HG03558 (cell line): ENCODE measurements around the gene SALL2.

Experiments
- ATAC-seq: cut with Tn5 transposase; IDR thresholded peaks from one replicate; pipeline ENCODE4 v1.9.1; 2021; ENCODE audit warnings: moderate number of reproducible peaks; ENCODE audit not compliant: unreplicated experiment; ENCODE audit errors: extremely low read depth

Gene SALL2

GRCh38 chr14:21528381-21529348 is 2.5 kb upstream of the SALL2 start:
- no peak for ATAC-seq

- no peak for ATAC-seq
Measured at GRCh38 chr14:21527318-21527679, 1.2 kb upstream of the SALL2 start.

GRCh38 chr14:21526672-21527317 is 649 bp upstream of the SALL2 start:
- ATAC-seq: no peak

DNA sequence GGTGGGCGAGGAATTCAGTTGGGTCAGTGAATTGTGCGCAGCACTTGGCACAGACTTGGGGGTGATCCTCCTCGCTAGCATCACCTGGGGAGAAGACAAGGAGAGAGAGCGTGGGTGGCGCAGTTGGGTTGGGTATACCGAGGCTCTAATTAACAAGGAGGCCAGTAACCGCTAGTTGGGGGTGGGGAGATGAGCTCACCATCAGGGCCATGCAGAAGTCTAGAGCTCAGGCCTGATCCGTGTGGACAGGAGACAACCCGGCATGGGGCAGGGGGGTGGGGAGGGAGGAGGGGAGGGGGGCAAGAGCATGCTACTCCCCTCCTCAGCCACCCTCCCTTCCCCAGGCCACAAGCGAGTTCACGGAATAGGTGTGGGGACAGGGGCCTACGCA is 580 bp downstream of the SALL2 start:
- ATAC-seq: no peak

DNA sequence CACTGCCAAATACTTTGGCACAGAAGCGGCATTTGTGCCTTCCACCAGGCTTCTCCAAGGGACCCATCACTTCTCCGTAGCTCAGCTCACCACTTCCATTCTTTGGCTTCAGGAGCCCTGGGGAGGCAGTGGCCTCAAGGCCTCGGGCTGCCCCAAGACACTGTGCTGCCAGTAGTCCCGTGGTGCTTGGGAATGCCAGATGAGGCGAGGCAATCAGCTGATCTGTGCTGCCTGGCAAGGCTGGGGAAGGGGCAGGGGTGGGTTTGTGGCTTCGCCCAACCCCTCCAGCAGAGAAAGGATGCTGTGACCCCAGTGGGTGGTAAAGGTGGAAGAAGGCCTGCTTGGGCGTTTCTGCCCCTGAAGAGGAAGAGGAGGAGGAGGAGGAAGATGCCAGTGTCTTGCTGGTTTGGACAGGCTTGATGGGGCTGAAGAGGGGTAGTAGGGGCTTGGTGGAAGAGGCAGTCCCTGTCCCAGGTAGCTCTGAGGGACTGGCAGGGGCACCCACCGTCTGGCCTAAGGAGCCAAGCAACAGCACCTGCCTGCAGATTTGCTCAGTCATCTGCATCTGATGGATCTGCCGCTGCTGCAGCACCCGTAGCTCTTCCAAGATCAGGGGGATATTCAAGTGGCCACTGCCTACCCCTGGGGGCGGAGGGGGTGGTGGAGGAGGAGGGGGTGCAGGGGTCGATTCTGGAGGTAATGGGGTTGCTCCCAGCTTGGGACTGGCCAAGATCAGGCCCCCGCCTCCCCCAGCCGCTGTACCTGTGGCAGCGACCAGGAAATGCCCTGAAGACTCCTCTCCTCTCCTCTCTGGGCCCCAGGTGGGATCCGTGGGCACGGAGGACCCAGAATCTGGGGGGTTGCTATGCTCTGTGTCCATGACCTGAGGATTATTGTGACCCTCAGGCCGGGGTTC is 1.3 kb downstream of the SALL2 start:
- ATAC-seq: no peak

DNA sequence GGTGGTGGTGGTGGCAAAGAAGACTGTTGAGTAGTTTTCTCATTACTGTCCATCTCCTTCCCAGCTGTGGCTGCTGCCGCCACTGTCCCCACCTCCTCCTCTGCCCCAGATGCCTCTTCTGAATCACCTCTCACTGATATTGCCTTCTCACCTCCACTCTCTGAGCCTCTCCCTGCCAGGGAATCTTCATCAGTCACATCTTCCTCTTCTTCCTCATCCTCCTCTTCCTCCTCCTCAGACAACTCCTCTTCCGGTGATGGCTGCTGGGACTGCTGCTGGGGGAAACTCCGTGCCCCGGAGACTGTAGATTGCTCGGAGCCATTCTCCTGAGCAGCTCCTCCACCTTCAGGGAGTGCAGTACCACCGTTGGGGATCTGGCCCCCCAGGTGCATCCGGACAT is 2.9 kb downstream of the SALL2 start:
- ATAC-seq: no peak

DNA sequence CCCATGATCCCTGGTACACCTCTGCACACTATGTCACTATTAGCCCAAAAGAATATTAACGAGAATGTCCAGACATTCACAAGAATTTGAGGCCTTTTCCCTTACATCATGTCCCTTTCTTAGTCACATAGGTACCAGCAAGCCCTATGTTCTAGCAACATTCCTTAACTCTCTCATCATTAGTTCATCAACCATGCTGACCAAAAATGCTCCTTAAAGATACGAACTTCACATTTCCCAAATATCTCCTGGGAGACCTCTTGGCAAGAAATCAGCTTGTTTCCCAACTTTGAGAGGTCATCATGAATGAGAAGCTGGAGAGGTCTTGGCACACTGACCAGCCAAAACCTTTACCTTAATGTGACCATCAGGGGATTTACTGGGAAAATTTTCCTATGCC is 4.6 kb downstream of the SALL2 start:
- no peak for ATAC-seq

DNA sequence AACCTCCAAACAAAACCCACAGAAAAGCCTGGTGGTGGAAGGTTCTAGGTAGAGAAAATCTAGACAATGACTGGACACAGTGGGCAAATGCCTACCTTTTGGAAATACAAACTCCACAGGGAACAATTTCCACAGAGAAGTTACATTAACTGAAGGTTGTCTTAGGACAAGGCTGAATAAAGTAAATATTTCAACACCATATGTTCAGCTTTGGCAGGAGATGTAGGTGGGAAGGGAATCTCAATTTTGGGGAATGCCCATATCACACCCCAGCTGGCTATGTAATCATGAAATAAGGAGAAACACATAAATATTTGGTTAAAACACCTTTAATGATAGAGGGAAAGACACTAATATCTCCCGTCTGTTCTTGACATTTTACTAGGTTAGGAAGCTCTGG is 5.4 kb downstream of the SALL2 start:
- ATAC-seq: no peak

GRCh38 chr14:21518725-21519124 is 7.4 kb downstream of the SALL2 start:
- no peak for ATAC-seq

GRCh38 chr14:21514341-21514740 is 11.8 kb downstream of the SALL2 start:
- no peak for ATAC-seq

DNA sequence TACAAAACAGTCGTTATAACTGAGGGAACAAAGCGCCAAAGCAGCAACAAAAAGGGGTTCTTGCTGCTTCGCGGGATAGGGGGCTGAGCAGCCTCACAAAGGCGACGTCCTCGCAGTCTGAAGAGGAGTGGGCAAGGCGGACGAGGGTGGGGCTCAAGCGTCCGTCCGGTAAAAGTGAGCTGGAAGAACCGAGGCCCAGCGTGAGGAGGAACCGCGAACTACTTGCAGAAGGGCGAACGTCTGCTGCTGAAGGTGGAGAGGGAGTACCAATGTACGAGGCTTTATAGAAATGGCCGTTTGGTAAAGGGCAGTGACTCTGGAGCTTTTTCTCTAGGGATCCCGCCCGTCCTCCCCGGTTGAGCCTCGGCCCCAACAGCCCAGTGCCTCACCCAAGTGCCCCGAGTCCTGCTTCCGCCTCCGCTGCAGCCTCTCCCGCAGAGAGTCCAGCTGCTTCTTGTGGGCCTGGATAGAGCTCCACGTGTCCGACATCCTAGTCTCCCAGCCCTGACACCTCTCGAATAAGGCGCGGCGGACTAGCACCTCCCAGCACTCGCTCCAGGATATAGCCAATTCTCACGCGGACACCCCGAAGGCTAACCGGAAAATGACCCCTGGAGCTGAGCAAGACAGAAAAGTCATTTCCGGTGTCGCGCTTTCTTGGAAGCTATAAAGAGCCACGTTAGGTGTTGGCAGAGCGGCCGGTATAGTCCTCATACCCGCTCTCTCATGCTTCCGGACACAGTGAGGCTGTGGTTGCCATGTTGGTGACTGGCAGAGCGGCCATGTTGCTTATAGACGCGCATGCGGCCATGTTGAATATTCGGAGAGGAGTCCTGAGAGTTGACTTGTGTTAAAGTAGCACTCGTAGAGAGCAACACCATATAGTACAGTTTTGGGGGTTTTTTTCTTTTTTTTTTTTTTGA is 15.2 kb downstream of the SALL2 start, which contains the start of gene METTL3:
TSS of gene METTL3 (minus strand) at position 606 of the 923 bp plus-strand sequence. CDS start at position 489, 117 bp downstream.
- peak; percentile 98 for ATAC-seq

GRCh38 chr14:21509432-21510143 is 16.6 kb downstream of the SALL2 start:
- no peak for ATAC-seq

GRCh38 chr14:21506557-21506956 is 19.6 kb downstream of the SALL2 start:
- ATAC-seq: no peak

DNA sequence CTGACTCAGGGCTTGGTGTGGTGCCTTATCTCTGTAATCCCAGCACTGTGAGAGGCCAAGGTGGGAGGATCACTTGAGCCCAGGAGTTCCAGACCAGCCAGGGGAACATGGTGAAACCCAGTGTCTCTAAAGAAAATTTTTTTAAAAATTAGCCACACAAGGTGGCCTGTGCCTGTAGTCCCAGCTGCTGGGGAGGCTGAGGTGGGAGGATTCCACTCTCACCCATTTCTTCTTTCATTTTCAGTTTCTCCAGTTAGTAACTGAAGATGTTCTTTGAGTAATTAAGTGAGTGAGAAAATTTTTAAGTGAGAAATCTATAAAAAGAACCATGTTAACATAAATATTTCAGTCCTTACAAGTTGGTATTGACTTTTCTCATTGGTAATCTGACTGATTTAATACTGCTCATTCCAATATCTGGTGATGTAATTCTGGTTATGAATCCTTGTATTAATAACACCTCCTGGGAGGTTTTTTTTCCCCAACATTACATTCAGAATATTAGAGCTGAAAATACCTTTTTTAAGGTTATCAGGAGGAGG is 21.1 kb downstream of the SALL2 start:
- peak; percentile 75 for ATAC-seq

- no peak for ATAC-seq
Measured at GRCh38 chr14:21503376-21503775, 22.8 kb downstream of the SALL2 start.

- ATAC-seq: no peak
Measured at GRCh38 chr14:21501568-21501967, 24.6 kb downstream of the SALL2 start.

DNA sequence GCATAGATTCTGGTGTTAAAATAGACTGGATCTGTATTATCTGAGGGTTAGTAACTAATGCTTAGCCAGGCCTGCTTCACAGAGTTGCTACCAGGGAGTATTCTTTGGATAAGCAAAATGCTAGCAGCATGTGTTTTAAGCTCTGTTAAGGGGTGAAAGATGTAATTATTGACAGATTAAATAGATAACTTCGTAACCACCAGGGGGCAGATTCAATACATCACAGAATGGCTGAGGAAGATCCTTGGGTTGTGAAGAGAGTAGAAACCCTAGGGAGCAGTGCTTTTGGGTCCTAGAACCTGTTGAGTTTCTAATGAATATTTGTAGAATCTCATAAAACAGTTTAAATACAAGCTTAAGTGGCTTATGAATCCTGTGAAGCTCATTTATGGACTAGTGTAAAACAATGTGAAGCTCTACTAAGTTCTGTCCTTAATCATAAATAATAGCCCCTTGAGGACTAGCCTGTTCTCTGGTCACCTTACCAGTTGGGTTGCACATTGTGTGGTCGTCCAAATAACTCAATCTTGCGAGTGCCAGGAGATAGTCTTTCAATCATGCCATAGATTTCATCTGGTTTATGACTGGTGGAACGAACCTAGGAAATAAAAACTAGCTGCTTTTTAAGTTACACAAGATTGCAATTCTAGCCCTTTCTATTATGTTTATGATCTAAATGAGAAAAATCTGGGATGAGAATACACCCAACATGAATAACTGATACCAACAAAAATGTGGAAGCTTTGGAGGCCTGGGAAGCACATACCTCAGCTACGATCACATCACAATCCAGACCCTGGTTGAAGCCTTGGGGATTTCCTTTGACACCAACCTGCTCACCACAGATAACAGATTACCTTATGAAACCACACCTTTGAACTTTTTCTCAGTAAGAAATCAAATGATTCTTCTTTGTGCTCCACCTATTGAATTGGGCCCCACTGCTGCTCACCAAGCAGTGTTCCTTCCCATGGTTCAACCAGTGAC is 27.3 kb downstream of the SALL2 start:
- ATAC-seq: no peak
